Measurements from ENCODE around the gene KCNG4. TPM values are rescaled to one million over a fixed set of nuclear protein-coding genes. Genes with fewer than 3 reads are reported as not detected.

The KCNG4 gene
- total RNA-seq, 2 donors from 2014 or later: not detected

Other genes with a start within 250 kb of the KCNG4 start
- not detected for gene SLC38A8, start 197.2 kb downstream of the KCNG4 start, total RNA-seq
- 10 to 100 TPM; 39.9 to 41.1 TPM for gene MBTPS1, start 123.1 kb downstream of the KCNG4 start, total RNA-seq
- 10 to 100 TPM; 11.2 to 11.8 TPM for gene HSDL1, start 94.8 kb downstream of the KCNG4 start, total RNA-seq
- not detected for gene DNAAF1, start 94.7 kb downstream of the KCNG4 start, total RNA-seq
- gene TAF1C, start 53.0 kb downstream of the KCNG4 start, total RNA-seq: 10 to 100 TPM; 42.5 to 52.8 TPM
- gene ADAD2, start 48.9 kb downstream of the KCNG4 start, total RNA-seq: under 1 TPM in 1 of 2 donors, not detected in 1; 0.47 TPM
- gene WFDC1, start 54.9 kb upstream of the KCNG4 start, total RNA-seq: not detected
- gene ATP2C2, start 128.5 kb upstream of the KCNG4 start, total RNA-seq: not detected

Measured in activated naive CD4-positive, alpha-beta T cell treated with anti-CD3 and anti-CD28 coated beads, Interleukin-2, amount 50 U/mL, for 72 hours (primary cell).